PC-9 (cell line): ENCODE data around the gene PKIB.

Source experiments
- EZH2 ChIP-seq: fragments of 200-600 bp; sonication (generic); IDR thresholded peaks from 2 replicates; pipeline ENCODE4 v1.8.0; 2017; ENCODE audit warnings: antibody characterized with exemption, low read depth
- TF ChIP-seq, protein P1 (sequence below): fragments of 200-600 bp; sonication (generic); conservative IDR thresholded peaks from 2 replicates; pipeline ENCODE4 v1.6.1; 2017; ENCODE audit warnings: mixed run types, antibody characterized with exemption, mild to moderate bottlenecking, moderate library complexity

DNA sequence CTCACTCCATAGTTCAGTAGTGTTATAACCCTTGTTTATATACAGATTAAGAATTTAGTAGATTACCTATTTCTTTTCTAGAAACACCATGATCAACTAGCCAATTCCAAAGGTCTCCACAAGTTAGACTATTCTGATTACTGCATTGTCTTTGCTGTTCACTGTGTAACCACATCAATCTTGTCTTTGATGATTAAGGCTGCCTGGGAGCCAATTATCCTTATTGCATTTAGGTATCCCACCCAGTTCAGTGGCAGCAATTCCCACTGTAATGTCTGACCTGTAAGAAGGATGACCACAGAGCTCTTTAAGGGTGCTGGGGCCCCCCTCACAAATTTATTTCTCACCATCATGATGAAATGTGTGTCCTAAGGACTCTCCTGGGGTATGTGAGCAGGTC is 40.2 kb downstream of the PKIB start:
- TF ChIP-seq, protein P1, sequence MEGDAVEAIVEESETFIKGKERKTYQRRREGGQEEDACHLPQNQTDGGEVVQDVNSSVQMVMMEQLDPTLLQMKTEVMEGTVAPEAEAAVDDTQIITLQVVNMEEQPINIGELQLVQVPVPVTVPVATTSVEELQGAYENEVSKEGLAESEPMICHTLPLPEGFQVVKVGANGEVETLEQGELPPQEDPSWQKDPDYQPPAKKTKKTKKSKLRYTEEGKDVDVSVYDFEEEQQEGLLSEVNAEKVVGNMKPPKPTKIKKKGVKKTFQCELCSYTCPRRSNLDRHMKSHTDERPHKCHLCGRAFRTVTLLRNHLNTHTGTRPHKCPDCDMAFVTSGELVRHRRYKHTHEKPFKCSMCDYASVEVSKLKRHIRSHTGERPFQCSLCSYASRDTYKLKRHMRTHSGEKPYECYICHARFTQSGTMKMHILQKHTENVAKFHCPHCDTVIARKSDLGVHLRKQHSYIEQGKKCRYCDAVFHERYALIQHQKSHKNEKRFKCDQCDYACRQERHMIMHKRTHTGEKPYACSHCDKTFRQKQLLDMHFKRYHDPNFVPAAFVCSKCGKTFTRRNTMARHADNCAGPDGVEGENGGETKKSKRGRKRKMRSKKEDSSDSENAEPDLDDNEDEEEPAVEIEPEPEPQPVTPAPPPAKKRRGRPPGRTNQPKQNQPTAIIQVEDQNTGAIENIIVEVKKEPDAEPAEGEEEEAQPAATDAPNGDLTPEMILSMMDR: no peak
- TF ChIP-seq EZH2: no peak
